A673 (cell line): ENCODE results near the gene KRTAP5-6. TPM values are rescaled to one million over a fixed set of nuclear protein-coding genes. Genes with fewer than 3 reads are reported as not detected.

Experiments used
- BruUV-seq: library from RNA; stranded (reverse); fragments of 400-500 nt; replicated peaks from 2 replicates; lab custom pipeline; 2021; lab: Mats Ljungman, UMichigan
- CTCF ChIA-PET: fragments of 300-600 bp; sonication (Branson Sonifier 250); formaldehyde crosslinking; loops from one replicate; lab custom pipeline; 2022; ENCODE audit warnings: antibody characterized with exemption; lab: Charles Lee
- POLR2A ChIA-PET: fragments of 300-600 bp; sonication (Branson Sonifier 250); formaldehyde crosslinking; loops from one replicate; lab custom pipeline; 2022; ENCODE audit warnings: antibody characterized with exemption; ENCODE audit not compliant: low non-redundant PET; lab: Charles Lee
- DNase-seq: peaks from one replicate; pipeline ENCODE4 v3.0.0-alpha.2; 2015; ENCODE audit warnings: low spot score
- H3K27ac ChIP-seq: fragments of 200-600 bp; sonication (generic); 2 replicates; pipeline ENCODE4 v1.5.1; 2016; ENCODE audit warnings: mixed run types, low read depth, mild to moderate bottlenecking, mixed read lengths, antibody characterized with exemption, low read length; ENCODE audit not compliant: poor library complexity, severe bottlenecking
- H3K27me3 ChIP-seq: fragments of 200-600 bp; sonication (generic); replicated peaks from 2 replicates; pipeline ENCODE4 v1.6.1; 2017; ENCODE audit warnings: mixed run types, low read depth, mild to moderate bottlenecking, mixed read lengths, antibody characterized with exemption, low read length; ENCODE audit not compliant: insufficient read depth, poor library complexity
- H3K36me3 ChIP-seq: fragments of 200-600 bp; sonication (generic); 2 replicates; pipeline ENCODE4 v1.6.1; 2016; ENCODE audit warnings: mixed run types, mild to moderate bottlenecking, mixed read lengths, antibody characterized with exemption, low read length; ENCODE audit not compliant: insufficient read depth, poor library complexity, severe bottlenecking
- H3K4me1 ChIP-seq: fragments of 200-600 bp; sonication (generic); 2 replicates; pipeline ENCODE4 v1.6.1; 2017; ENCODE audit warnings: mixed run types, mild to moderate bottlenecking, mixed read lengths, antibody characterized with exemption, low read length; ENCODE audit not compliant: insufficient read depth, poor library complexity, severe bottlenecking
- H3K4me3 ChIP-seq: fragments of 200-600 bp; sonication (generic); 2 replicates; pipeline ENCODE4 v1.5.1; 2016; ENCODE audit warnings: low read depth, mixed run types, mild to moderate bottlenecking, mixed read lengths, low read length; ENCODE audit not compliant: poor library complexity, severe bottlenecking
- H3K9me3 ChIP-seq: fragments of 200-600 bp; sonication (generic); 2 replicates; pipeline ENCODE4 v1.6.1; 2016; ENCODE audit warnings: mixed run types, low read depth, mild to moderate bottlenecking, mixed read lengths, antibody characterized with exemption, low read length; ENCODE audit not compliant: poor library complexity, severe bottlenecking
- CTCF ChIP-seq: fragments of 300-800, 200-600 bp; sonication (generic); conservative IDR thresholded peaks from 2 replicates; pipeline ENCODE4 v1.5.1; 2017; ENCODE audit warnings: low read depth, mild to moderate bottlenecking, antibody characterized with exemption, low read length, moderate library complexity, mixed read lengths
- EZH2 ChIP-seq: fragments of 200-600 bp; sonication (generic); IDR thresholded peaks from 2 replicates; pipeline ENCODE4 v1.6.1; 2017; ENCODE audit warnings: borderline replicate concordance, low read depth, mild to moderate bottlenecking, mixed read lengths, antibody characterized with exemption, low read length; ENCODE audit not compliant: poor library complexity, severe bottlenecking
- intact Hi-C: fragments of 100-400 bp; cut with micrococcal nuclease; formaldehyde crosslinking; loops from one replicate; pipeline ENCODE4 v1.10.0; 2022; ENCODE audit not compliant: unreplicated experiment
- total RNA-seq: library from RNA; stranded (reverse); gene quantifications from 2 replicates; pipeline ENCODE4 v1.2.3, GENCODE V29; 2021

KRTAP5-6 gene
- total RNA-seq, 1 experiment from 2014 or later = not detected

- Histone ChIP-seq H3K4me1 (no peaks in the 10 kb centered on the region), H3K27me3 (no peaks in the 10 kb centered on the region), H3K36me3 (no peaks in the 10 kb centered on the region), H3K4me3 (no peak overlapping the region), H3K27ac (no peak overlapping the region), H3K9me3 (no peaks in the 10 kb centered on the region)
- peak; percentile 61 for DNase-seq
- POLR2A ChIA-PET = no interaction called here
- BruUV-seq = no TSS peak
- CTCF ChIA-PET = interaction anchor here (0.6 to 1.8 kb wide), 14 partner anchors 26 to 503 kb away, joined by 3 to 29 read pairs (median 4); partner anchors contain the start of gene SYT8
- intact Hi-C loops = loop anchor here (1.0 to 2.0 kb wide), 2 partner anchors 180 to 498 kb away; no protein-coding TSS in a partner anchor
- TF ChIP-seq EZH2 (no peak), CTCF (peak; percentile 87)
Observed at GRCh38 chr11:1652771-1653540, 44.0 kb upstream of the KRTAP5-6 start.

DNA sequence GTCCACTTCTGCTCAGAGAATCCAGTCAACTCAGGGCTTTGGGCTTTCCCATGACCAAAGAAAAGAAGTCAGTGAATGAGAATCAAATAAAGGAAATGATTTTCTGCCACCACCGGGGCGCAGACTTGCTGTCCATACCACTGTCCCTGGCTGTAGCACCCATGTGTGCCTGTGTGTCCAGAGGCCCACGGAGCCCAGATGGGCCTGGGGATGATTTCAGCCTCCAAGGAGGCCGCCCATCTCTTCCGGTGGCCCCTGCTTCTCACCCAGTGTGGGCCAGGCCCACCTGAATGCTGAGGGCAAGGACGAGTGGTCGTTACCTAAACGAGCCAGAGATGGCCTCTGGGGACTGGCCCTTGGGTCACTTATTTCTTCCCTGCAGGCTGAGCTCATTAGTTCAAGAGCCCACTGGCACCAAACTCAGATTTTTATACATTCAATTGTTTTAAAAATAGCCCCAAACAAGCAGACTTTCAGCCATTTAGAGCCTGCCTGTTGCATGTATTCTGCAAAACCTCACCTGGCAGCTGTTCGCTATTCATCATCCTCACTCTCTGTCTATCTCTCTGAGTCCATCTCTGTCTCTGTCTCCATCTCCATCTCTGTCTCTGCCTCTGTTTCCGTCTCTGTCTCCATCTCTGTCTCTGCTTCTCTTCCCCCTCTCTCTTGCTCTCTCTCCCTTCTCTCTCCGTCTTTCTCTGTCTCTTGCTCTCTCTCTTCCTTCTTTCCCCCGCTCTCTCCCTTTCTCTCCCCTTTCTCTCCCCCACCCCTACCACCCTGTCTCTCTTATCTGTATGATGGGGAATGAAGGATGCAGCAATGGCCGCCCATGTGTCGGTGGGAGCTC, 43.2 kb upstream of the KRTAP5-6 start:
- DNase-seq = no peak
- CTCF ChIA-PET = interaction anchor here (1.3 to 1.8 kb wide), 4 partner anchors 40 to 502 kb away, joined by 8 to 29 read pairs (median 15); partner anchors contain the start of gene SYT8

More for the DNA sequence above, 43.2 kb upstream of the KRTAP5-6 start:
- intact Hi-C loops = loop anchor here (2.0 kb wide), 1 partner anchor 179 kb away; no protein-coding TSS in a partner anchor
- no peaks in the 10 kb centered on the region for H3K36me3 ChIP-seq
- BruUV-seq = no TSS peak
- H3K27me3 ChIP-seq = no peaks in the 10 kb centered on the region
- no peak for TF ChIP-seq CTCF
- no peak for TF ChIP-seq EZH2
- no peaks in the 10 kb centered on the region for H3K9me3 ChIP-seq
- POLR2A ChIA-PET = no interaction called here
- H3K4me3 ChIP-seq = no peak overlapping the region
- no peak overlapping the region for H3K27ac ChIP-seq
- no peaks in the 10 kb centered on the region for H3K4me1 ChIP-seq
